Endothelial cell of umbilical vein (primary cell): Measurements from ENCODE around the gene TLE1.

ENCODE experiments used
- EZH2 ChIP-seq: IDR thresholded peaks from 2 replicates; pipeline ENCODE4 v1.6.1; 2012; ENCODE audit warnings: borderline replicate concordance, low read depth, mild to moderate bottlenecking, moderate library complexity, low read length, inconsistent platforms; ENCODE audit not compliant: severe bottlenecking
- FOS ChIP-seq: IDR thresholded peaks from 2 replicates; pipeline ENCODE4 v1.6.1; 2011; ENCODE audit warnings: mild to moderate bottlenecking, low read length, moderate library complexity, borderline replicate concordance; ENCODE audit not compliant: insufficient read depth
- GATA2 ChIP-seq: IDR thresholded peaks from 2 replicates; pipeline ENCODE4 v1.7.0; 2011; ENCODE audit warnings: low read depth, mild to moderate bottlenecking, moderate library complexity, mixed read lengths, low read length; ENCODE audit not compliant: insufficient read length, insufficient read depth
- JUN ChIP-seq: IDR thresholded peaks from 2 replicates; pipeline ENCODE4 v1.6.1; 2011; ENCODE audit warnings: borderline replicate concordance, low read depth; ENCODE audit not compliant: insufficient read length, insufficient read depth
- MYC ChIP-seq: IDR thresholded peaks from one replicate; pipeline ENCODE4 v1.6.1; 2011; ENCODE audit warnings: mild to moderate bottlenecking, low read depth, low read length
- POLR2A ChIP-seq: IDR thresholded peaks from 2 replicates; pipeline ENCODE4 v1.6.1; 2012; ENCODE audit warnings: low read depth, mild to moderate bottlenecking, control low read depth, low read length
- POLR2AphosphoS5 ChIP-seq: IDR thresholded peaks from 2 replicates; pipeline ENCODE4 v1.6.1; 2012; ENCODE audit warnings: low read depth, mild to moderate bottlenecking, control low read depth, low read length, moderate library complexity; ENCODE audit not compliant: insufficient read depth
- TF ChIP-seq, protein P1 (sequence below), 2 donors: IDR thresholded peaks; 1 replicate in 1 of 2; 2 replicates in 1 of 2; pipeline ENCODE4 v1.5.1; 2011; ENCODE audit warnings: low read length in 2 of 2, mild to moderate bottlenecking in 2 of 2, moderate library complexity in 2 of 2, control low read depth in 1 of 2, inconsistent platforms in 1 of 2, low read depth in 1 of 2; ENCODE audit not compliant: insufficient read depth in 1 of 2; ENCODE audit errors: extremely low read depth in 1 of 2
- TF ChIP-seq, protein P2 (sequence below): IDR thresholded peaks from 2 replicates; pipeline ENCODE4 v1.6.1; 2011; ENCODE audit not compliant: insufficient read depth, insufficient read length

DNA sequence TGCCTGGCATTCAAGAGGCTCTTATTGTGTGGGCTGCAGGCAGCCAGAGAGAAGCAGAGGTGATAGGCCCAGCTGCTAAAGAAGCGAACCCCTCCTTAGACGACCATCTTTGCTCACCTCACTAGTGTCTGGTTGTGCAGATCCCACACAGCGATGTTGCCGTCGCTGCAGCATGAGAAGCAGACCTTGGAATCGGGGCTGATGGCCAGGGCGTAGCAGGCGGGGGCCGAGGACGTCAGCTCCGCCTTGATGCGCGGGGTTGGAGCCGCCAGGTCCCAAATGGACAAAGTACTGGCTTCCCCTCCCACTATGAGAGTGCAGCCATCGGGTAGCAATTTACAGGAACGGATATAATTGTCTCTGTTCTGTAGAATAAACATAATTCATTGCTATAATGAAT lies 98.7 kb downstream of the TLE1 start:
- TF ChIP-seq, protein P1, sequence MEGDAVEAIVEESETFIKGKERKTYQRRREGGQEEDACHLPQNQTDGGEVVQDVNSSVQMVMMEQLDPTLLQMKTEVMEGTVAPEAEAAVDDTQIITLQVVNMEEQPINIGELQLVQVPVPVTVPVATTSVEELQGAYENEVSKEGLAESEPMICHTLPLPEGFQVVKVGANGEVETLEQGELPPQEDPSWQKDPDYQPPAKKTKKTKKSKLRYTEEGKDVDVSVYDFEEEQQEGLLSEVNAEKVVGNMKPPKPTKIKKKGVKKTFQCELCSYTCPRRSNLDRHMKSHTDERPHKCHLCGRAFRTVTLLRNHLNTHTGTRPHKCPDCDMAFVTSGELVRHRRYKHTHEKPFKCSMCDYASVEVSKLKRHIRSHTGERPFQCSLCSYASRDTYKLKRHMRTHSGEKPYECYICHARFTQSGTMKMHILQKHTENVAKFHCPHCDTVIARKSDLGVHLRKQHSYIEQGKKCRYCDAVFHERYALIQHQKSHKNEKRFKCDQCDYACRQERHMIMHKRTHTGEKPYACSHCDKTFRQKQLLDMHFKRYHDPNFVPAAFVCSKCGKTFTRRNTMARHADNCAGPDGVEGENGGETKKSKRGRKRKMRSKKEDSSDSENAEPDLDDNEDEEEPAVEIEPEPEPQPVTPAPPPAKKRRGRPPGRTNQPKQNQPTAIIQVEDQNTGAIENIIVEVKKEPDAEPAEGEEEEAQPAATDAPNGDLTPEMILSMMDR (IDR thresholded peaks at IDR 0.05; ENCODE audit: extremely low read depth in 1 of 2, insufficient read depth in 1 of 2, low read depth in 1 of 2, low read length in 2 of 2), result no peak
- no peak for TF ChIP-seq EZH2
- no peak for TF ChIP-seq POLR2A
- TF ChIP-seq POLR2AphosphoS5, result no peak
- TF ChIP-seq MYC, result no peak
- no peak for TF ChIP-seq JUN
- TF ChIP-seq, protein P2, sequence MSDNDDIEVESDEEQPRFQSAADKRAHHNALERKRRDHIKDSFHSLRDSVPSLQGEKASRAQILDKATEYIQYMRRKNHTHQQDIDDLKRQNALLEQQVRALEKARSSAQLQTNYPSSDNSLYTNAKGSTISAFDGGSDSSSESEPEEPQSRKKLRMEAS, result no peak
- TF ChIP-seq GATA2, result no peak
- no peak for TF ChIP-seq FOS
